ENCODE data around the gene SLC17A7. TPM values are rescaled to one million over a fixed set of nuclear protein-coding genes. Genes with fewer than 3 reads are reported as not detected.

SLC17A7 gene
- total RNA-seq, 1 experiment from 2014 or later: 1.8 TPM

DNA sequence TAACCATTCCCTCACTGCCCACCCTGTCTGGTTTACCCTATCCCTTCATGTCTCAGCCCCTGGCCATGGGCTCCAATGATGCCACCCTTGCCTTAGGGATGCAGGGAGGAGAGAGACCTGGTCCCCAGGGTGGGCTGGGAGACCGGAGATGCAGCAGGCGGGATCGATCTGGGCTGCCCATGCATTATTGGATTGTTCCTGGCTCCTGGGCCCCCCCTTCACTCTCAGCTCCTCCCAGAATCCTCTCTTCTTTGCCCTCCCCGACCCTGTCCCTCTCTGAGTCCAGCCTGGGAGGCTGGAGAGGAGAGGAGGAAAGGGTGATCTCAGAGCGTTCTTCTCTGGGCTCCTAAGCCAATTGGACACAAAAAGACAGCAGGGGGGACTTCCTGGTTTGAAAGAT is 47.4 kb downstream of the SLC17A7 start:
- ChIA-PET POLR2A (no interaction called here), CTCF (interaction anchor here (1.0 kb wide), 1 partner anchor 49 kb away, joined by 4 read pairs; no protein-coding TSS in a partner anchor)
- no peak for DNase-seq (ENCODE audit: low read depth, low spot score)

More for the DNA sequence above, 47.4 kb downstream of the SLC17A7 start:
- Histone ChIP-seq H3K4me3 (replicated peaks in 1 of 2; ENCODE audit: low read depth in 1 of 2, low read length in 2 of 2) (no peak overlapping the region), H2AFZ (ENCODE audit: low read depth, low read length, poor library complexity, severe bottlenecking) (no peak overlapping the region), H4K20me1 (ENCODE audit: insufficient read depth) (no peaks in the 10 kb centered on the region), H3K4me2 (ENCODE audit: low read length) (no peak overlapping the region), H3K4me1 (ENCODE audit: control insufficient read depth in 1 of 2, insufficient read depth in 2 of 2, low read length in 2 of 2) (peaks cover 3 to 10% of the 10 kb centered on the region in 2 experiments; a peak in 3 of 4 replicates), H3K9ac (ENCODE audit: low read length) (no peak overlapping the region), H3K27ac (ENCODE audit: low read depth, low read length) (no peak overlapping the region), H3K9me3 (ENCODE audit: control insufficient read depth in 1 of 2, insufficient read depth in 1 of 2, low read depth in 1 of 2, low read length in 2 of 2) (no peaks in the 10 kb centered on the region), H3K9me2 (ENCODE audit: insufficient read depth) (no peaks in the 10 kb centered on the region), H3K27me3 (ENCODE audit: insufficient read depth, low read length) (no peaks in the 10 kb centered on the region), H3K36me3 (ENCODE audit: control insufficient read depth in 1 of 2, insufficient read depth in 2 of 2, low read length in 2 of 2) (no peaks in the 10 kb centered on the region), H3K79me2 (ENCODE audit: insufficient read depth, low read length) (no peaks in the 10 kb centered on the region)
- RAD21 ChIA-PET (ENCODE audit: low non-redundant PET in 1 of 2, low total read pairs in 2 of 2, uncharacterized antibody in 2 of 2, unreplicated experiment in 2 of 2): no interaction called here
- BruUV-seq (replicated peaks): no TSS peak
- intact Hi-C loops (cut with micrococcal nuclease): no loop called here
- TF ChIP-seq FOSL1 (IDR thresholded peaks at IDR 0.05; ENCODE audit: low read depth) (no peak), CBX3 (IDR thresholded peaks at IDR 0.05; ENCODE audit: low read depth) (no peak), SP1 (IDR thresholded peaks at IDR 0.05; ENCODE audit: low read depth) (no peak), EZH2 (IDR thresholded peaks at IDR 0.05) (no peak)
- TF ChIP-seq, protein P1, sequence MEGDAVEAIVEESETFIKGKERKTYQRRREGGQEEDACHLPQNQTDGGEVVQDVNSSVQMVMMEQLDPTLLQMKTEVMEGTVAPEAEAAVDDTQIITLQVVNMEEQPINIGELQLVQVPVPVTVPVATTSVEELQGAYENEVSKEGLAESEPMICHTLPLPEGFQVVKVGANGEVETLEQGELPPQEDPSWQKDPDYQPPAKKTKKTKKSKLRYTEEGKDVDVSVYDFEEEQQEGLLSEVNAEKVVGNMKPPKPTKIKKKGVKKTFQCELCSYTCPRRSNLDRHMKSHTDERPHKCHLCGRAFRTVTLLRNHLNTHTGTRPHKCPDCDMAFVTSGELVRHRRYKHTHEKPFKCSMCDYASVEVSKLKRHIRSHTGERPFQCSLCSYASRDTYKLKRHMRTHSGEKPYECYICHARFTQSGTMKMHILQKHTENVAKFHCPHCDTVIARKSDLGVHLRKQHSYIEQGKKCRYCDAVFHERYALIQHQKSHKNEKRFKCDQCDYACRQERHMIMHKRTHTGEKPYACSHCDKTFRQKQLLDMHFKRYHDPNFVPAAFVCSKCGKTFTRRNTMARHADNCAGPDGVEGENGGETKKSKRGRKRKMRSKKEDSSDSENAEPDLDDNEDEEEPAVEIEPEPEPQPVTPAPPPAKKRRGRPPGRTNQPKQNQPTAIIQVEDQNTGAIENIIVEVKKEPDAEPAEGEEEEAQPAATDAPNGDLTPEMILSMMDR (IDR thresholded peaks at IDR 0.05 in 2 of 3, conservative IDR thresholded peaks at IDR 0.05 in 1 of 3; ENCODE audit: borderline replicate concordance in 1 of 3, insufficient read depth in 1 of 3, low read depth in 2 of 3, low read length in 2 of 3): no peak
- TF ChIP-seq, protein P2, sequence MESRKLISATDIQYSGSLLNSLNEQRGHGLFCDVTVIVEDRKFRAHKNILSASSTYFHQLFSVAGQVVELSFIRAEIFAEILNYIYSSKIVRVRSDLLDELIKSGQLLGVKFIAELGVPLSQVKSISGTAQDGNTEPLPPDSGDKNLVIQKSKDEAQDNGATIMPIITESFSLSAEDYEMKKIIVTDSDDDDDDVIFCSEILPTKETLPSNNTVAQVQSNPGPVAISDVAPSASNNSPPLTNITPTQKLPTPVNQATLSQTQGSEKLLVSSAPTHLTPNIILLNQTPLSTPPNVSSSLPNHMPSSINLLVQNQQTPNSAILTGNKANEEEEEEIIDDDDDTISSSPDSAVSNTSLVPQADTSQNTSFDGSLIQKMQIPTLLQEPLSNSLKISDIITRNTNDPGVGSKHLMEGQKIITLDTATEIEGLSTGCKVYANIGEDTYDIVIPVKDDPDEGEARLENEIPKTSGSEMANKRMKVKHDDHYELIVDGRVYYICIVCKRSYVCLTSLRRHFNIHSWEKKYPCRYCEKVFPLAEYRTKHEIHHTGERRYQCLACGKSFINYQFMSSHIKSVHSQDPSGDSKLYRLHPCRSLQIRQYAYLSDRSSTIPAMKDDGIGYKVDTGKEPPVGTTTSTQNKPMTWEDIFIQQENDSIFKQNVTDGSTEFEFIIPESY (IDR thresholded peaks at IDR 0.05; ENCODE audit: extremely low read depth, insufficient replicate concordance, low read length): no peak
- ATAC-seq: no peak
